Measurements from ENCODE around the gene DYRK1B. TPM values are rescaled to one million over a fixed set of nuclear protein-coding genes. Genes with fewer than 3 reads are reported as not detected.

DYRK1B gene
- polyA plus RNA-seq, 1 donor (not counting 4 experiments of a cell fraction or from before 2014, with no cell fraction given): 4.6 TPM

- Histone ChIP-seq H3K79me2 (ENCODE audit: control insufficient read depth, insufficient read depth, low read length) (no peaks in the 10 kb centered on the region), H4K20me1 (ENCODE audit: control insufficient read depth, extremely low read depth, insufficient read depth, low read length) (no peaks in the 10 kb centered on the region), H3K9ac (ENCODE audit: control insufficient read depth, extremely low read depth, insufficient read depth, low read length) (no peak overlapping the region), H3K27me3 (ENCODE audit: control insufficient read depth, extremely low read depth, insufficient read depth, low read length) (no peaks in the 10 kb centered on the region), H3K4me1 (ENCODE audit: control insufficient read depth, extremely low read depth, insufficient read depth, low read length) (no peaks in the 10 kb centered on the region), H3K36me3 (ENCODE audit: control insufficient read depth in 2 of 2, extremely low read depth in 1 of 2, insufficient read depth in 2 of 2, low read length in 2 of 2) (peaks cover 0 to 2% of the 10 kb centered on the region in 2 experiments), H3K9me3 (ENCODE audit: control insufficient read depth, low read depth, low read length) (no peaks in the 10 kb centered on the region), H3K4me2 (ENCODE audit: control insufficient read depth, extremely low read depth, insufficient read depth, low read depth, low read length) (no peak overlapping the region), H3K9me1 (ENCODE audit: control insufficient read depth, extremely low read depth, insufficient read depth, low read length) (no peaks in the 10 kb centered on the region), H2AFZ (ENCODE audit: control insufficient read depth, low read length) (no peak overlapping the region), H3K27ac (ENCODE audit: control insufficient read depth, insufficient read depth, low read length) (no peak overlapping the region), H3K4me3 (ENCODE audit: control insufficient read depth in 2 of 3, extremely low read depth in 1 of 3, insufficient read depth in 2 of 3, low read depth in 1 of 3, low read length in 3 of 3) (no peak overlapping the region)
- DNase-seq (ENCODE audit: low read depth, low spot score) (no peak), FAIRE-seq (no peak)
- no peak for TF ChIP-seq EZH2 (IDR thresholded peaks at IDR 0.05; ENCODE audit: low read length)
- TF ChIP-seq CTCF (optimal IDR thresholded peaks at IDR 0.05 in 1 of 3, IDR thresholded peaks at IDR 0.05 in 1 of 3, conservative IDR thresholded peaks at IDR 0.05 in 1 of 3; ENCODE audit: extremely low read depth in 1 of 3, insufficient read depth in 2 of 3, low read length in 3 of 3): no peak
- dilution Hi-C loops (cut with MboI; ENCODE audit: extremely low pct_ligation_motif_present, low sequenced_read_pairs): no loop called here
Observed at GRCh38 chr19:39817888-39818561, 15.9 kb downstream of the DYRK1B start.

GRCh38 chr19:39816287-39817048 lies 17.5 kb downstream of the DYRK1B start:
- dilution Hi-C loops (cut with MboI; ENCODE audit: extremely low pct_ligation_motif_present, low sequenced_read_pairs): no loop called here
- Histone ChIP-seq H3K27me3 (ENCODE audit: control insufficient read depth, extremely low read depth, insufficient read depth, low read length) (no peaks in the 10 kb centered on the region), H3K9me3 (ENCODE audit: control insufficient read depth, low read depth, low read length) (no peaks in the 10 kb centered on the region), H3K4me3 (ENCODE audit: control insufficient read depth in 2 of 3, extremely low read depth in 1 of 3, insufficient read depth in 2 of 3, low read depth in 1 of 3, low read length in 3 of 3) (no peak overlapping the region), H3K4me2 (ENCODE audit: control insufficient read depth, extremely low read depth, insufficient read depth, low read depth, low read length) (no peak overlapping the region), H3K79me2 (ENCODE audit: control insufficient read depth, insufficient read depth, low read length) (no peaks in the 10 kb centered on the region), H3K36me3 (ENCODE audit: control insufficient read depth in 2 of 2, extremely low read depth in 1 of 2, insufficient read depth in 2 of 2, low read length in 2 of 2) (no peaks in the 10 kb centered on the region), H4K20me1 (ENCODE audit: control insufficient read depth, extremely low read depth, insufficient read depth, low read length) (no peaks in the 10 kb centered on the region), H3K9me1 (ENCODE audit: control insufficient read depth, extremely low read depth, insufficient read depth, low read length) (no peaks in the 10 kb centered on the region), H3K27ac (ENCODE audit: control insufficient read depth, insufficient read depth, low read length) (no peak overlapping the region), H2AFZ (ENCODE audit: control insufficient read depth, low read length) (no peak overlapping the region), H3K4me1 (ENCODE audit: control insufficient read depth, extremely low read depth, insufficient read depth, low read length) (no peaks in the 10 kb centered on the region), H3K9ac (ENCODE audit: control insufficient read depth, extremely low read depth, insufficient read depth, low read length) (no peak overlapping the region)
- TF ChIP-seq EZH2 (IDR thresholded peaks at IDR 0.05; ENCODE audit: low read length) (no peak), CTCF (optimal IDR thresholded peaks at IDR 0.05 in 1 of 3, IDR thresholded peaks at IDR 0.05 in 1 of 3, conservative IDR thresholded peaks at IDR 0.05 in 1 of 3; ENCODE audit: extremely low read depth in 1 of 3, insufficient read depth in 2 of 3, low read length in 3 of 3) (no peak)
- DNase-seq (ENCODE audit: low read depth, low spot score): no peak
- FAIRE-seq: no peak

All from keratinocyte (primary cell).